GM21447 (cell line): ENCODE measurements around the gene HGS.

Experiments used
- ATAC-seq: cut with Tn5 transposase; IDR thresholded peaks from one replicate; pipeline ENCODE4 v1.9.1; 2021; ENCODE audit not compliant: unreplicated experiment

Gene HGS

DNA sequence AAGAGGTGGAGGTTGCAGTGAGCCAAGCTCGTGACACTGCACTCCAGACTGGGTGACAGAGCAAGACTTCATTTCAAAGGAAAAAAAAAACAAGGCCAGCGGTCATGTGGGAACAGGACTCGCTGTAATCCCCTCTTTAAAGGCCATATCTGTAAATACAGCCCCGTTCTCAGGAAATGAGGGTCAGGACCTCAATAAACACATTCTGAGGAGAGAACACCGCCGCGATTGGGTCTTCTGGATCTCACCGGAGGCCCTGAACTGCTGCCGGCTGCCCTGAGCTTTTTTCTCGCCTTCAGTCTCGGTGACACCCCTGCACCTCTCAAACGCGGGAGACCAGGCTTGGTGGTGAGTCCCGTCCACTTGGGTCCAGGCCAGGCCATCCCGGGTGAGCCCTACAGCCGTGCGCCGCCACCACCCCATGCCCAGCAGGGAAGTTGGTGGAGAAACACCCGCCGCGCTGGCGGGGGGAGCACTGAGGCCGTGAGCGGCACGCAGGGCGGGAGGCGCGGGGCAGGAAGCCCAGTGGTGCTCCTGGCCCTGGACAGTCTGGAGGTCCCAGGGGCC, 56.7 kb downstream of the HGS start:
- ATAC-seq: no peak

DNA sequence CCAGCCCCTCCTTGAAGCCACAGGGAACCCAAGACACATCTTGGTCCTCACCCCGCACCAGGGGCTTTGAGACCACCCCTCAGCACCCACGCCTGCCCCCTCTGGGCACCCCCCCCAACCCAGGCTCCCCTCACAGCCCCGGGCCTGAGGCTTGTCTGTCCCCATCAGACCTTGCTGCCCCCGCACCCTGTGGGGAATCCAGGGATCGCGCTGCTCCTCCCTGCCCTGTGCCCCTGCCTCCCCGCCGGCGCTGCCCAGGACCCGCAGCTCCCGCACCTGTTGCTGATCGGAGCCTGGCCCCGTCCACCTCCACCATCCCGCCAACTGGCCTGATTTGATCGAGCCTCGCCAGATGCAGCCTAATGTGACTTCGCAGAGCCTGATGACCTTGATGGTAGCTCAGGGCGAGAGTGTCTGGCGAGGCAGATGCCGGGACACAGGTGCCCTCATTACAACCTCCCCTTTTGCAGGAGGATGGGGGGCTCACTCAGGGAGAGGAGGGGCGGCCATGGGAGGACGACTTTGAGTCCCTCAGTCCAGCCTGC, 57.3 kb downstream of the HGS start:
- ATAC-seq: no peak

DNA sequence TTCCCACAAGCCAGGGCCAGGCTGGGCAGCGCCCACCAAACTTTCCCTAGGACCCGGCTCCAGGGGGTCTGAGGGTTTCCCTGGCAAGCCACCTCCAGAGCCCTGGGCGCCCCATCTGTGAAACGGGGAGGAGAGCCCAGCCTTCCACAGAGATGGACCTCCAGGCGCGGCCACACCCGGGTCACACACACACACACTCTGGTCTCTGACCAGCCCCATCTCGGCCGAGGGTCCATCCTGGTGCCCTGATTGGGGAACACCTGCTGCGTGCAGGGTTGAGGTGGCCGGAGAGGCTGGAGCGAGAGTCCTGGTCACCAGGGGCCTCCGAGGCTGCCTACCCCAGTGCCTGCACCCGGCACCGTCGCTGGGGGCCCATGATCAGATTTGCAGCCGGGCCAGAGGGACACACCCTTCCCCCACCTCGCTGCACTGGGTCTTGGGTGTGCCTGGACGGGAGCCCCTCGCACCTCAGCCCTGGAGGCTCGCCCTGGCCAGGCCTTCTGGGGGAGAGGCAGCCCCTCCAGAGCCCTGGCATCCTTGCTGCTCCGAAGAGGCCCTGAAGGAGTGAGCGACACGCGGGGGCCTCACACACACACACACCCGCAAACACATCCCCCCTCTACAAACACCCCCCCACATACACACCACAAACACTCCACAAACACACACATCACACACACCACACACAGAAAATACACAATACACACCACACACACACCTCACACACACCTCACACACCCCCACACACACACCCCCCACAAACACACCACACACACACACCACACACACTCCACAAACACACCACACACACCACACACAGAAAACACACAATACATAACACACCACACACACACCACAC, 58.0 kb downstream of the HGS start:
- no peak for ATAC-seq
